CD8-positive, alpha-beta memory T cell (primary cell): ENCODE results near the gene MEX3D. TPM values are rescaled to one million over a fixed set of nuclear protein-coding genes. Genes with fewer than 3 reads are reported as not detected.
A peak's percentile ranks its signal among the peaks of the same experiment; 100 is the strongest.

Experiments used
- CTCF ChIA-PET: fragments of 350-600 bp; sonication (Branson Sonifier 250); formaldehyde crosslinking; loops from one replicate; lab custom pipeline; 2021; ENCODE audit warnings: antibody characterized with exemption; lab: Charles Lee
- POLR2A ChIA-PET: fragments of 350-600 bp; sonication (Branson Sonifier 250); formaldehyde crosslinking; loops from one replicate; lab custom pipeline; 2021; ENCODE audit warnings: antibody characterized with exemption; lab: Charles Lee
- DNase-seq, 5 donors: peaks; one replicate each; pipeline versions ENCODE4 v3.0.0 to v3.0.0-alpha.2; 2020 to 2022; ENCODE audit warnings: mixed read lengths in 1 of 5
- H3K27ac ChIP-seq: one replicate; pipeline ENCODE4 v1.7.0; 2013; ENCODE audit warnings: low read depth, mild to moderate bottlenecking, low read length, moderate library complexity
- H3K27me3 ChIP-seq: 2 replicates; pipeline ENCODE4 v1.7.0; 2013; ENCODE audit warnings: low read length, mild to moderate bottlenecking; ENCODE audit not compliant: insufficient read depth, poor library complexity, severe bottlenecking
- H3K36me3 ChIP-seq: 2 replicates; pipeline ENCODE4 v1.7.0; 2013; ENCODE audit warnings: mild to moderate bottlenecking, low read length, moderate library complexity; ENCODE audit not compliant: insufficient read depth
- H3K4me1 ChIP-seq: 2 replicates; pipeline ENCODE4 v1.7.0; 2013; ENCODE audit warnings: mild to moderate bottlenecking, low read length, moderate library complexity; ENCODE audit not compliant: insufficient read depth
- H3K4me3 ChIP-seq: 2 replicates; pipeline ENCODE4 v1.7.0; 2013; ENCODE audit warnings: mild to moderate bottlenecking, low read length
- H3K9me3 ChIP-seq: 2 replicates; pipeline ENCODE4 v1.7.0; 2013; ENCODE audit warnings: mild to moderate bottlenecking, low read length
- H3K27ac Mint-ChIP-seq, 8 donors: one replicate each; pipeline ENCODE4 v1.8.0; 2020 to 2021; ENCODE audit warnings: mixed read lengths in 8 of 8, mild to moderate bottlenecking in 6 of 8, inconsistent platforms in 3 of 8, moderate library complexity in 3 of 8
- H3K27me3 Mint-ChIP-seq, 2 donors: one replicate each; pipeline ENCODE4 v1.8.0; 2020 to 2021; ENCODE audit warnings: mixed read lengths in 2 of 2, mild to moderate bottlenecking in 1 of 2, moderate library complexity in 1 of 2
- H3K36me3 Mint-ChIP-seq, 3 donors: one replicate each; pipeline ENCODE4 v1.8.0; 2020 to 2021; ENCODE audit warnings: mixed read lengths in 3 of 3, inconsistent platforms in 1 of 3, mild to moderate bottlenecking in 1 of 3
- H3K4me1 Mint-ChIP-seq, 3 donors: one replicate each; pipeline ENCODE4 v1.8.0; 2020 to 2021; ENCODE audit warnings: mixed read lengths in 3 of 3, inconsistent platforms in 1 of 3, mild to moderate bottlenecking in 1 of 3
- H3K4me3 Mint-ChIP-seq, 7 donors: one replicate each; pipeline ENCODE4 v1.8.0; 2020 to 2021; ENCODE audit warnings: mixed read lengths in 7 of 7, mild to moderate bottlenecking in 6 of 7, moderate library complexity in 4 of 7, inconsistent platforms in 2 of 7
- H3K9me3 Mint-ChIP-seq, 5 donors: one replicate each; pipeline ENCODE4 v1.8.0; 2020 to 2022; ENCODE audit warnings: mixed read lengths in 5 of 5, mild to moderate bottlenecking in 3 of 5, moderate library complexity in 2 of 5, inconsistent platforms in 1 of 5
- polyA plus RNA-seq: library from polyadenylated mRNA; unstranded; fragments of 300-500 nt; fragmentation: Illumina TruSeq; gene quantifications from one replicate; pipeline ENCODE4 v1.2.3, GENCODE V29; 2021
- total RNA-seq, 2 experiments: library from RNA; stranded (reverse); gene quantifications; one replicate each; pipeline ENCODE4 v1.2.3, GENCODE V29; 2021

MEX3D gene
- total and polyA plus RNA-seq, 3 experiments from 2014 or later: 10.8 TPM; not detected in 1

DNA sequence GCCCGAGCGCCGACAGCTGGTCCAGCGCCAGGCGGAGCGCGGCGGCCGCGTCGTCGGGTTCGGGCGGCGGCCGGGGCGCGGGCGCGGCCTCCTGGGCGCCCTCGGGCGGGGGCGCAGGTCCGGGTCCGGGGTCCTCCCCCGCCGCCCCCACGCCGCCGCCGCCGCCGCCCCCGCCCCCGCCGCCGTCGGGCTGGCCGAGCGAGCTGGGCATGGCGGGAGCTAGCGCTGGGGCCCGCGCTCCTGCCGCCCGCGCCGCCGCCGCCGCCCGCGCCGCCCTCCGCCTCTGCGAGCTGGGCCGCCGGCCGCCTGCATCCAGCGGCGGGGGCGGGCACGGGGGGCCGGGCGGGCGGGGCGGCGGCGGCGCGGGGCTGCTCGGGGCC, 287 bp downstream of the MEX3D start:
- ChIA-PET POLR2A (interaction anchor here (1.2 kb wide), 1 partner anchor 25 kb away, joined by 6 read pairs; the partner anchor contains the start of gene MBD3), CTCF (no interaction called here)

GRCh38 chr19:1567116-1567847, 843 bp downstream of the MEX3D start:
- ChIA-PET POLR2A (interaction anchor here (1.2 kb wide), 1 partner anchor 26 kb away, joined by 6 read pairs; the partner anchor contains the start of gene MBD3), CTCF (no interaction called here)
- Mint-ChIP-seq H3K4me3 (peak overlapping the region in 4 of 7 donors; percentile 18 to 50 (median 34)), H3K27ac (no peak overlapping the region), H3K27me3 (peaks cover 0 to 3% of the 10 kb centered on the region in 2 donors), H3K4me1 (peaks cover 0 to 3% (median 2%) of the 10 kb centered on the region in 3 donors), H3K9me3 (no peaks in the 10 kb centered on the region), H3K36me3 (no peaks in the 10 kb centered on the region)
- Histone ChIP-seq H3K27ac (no peak overlapping the region), H3K9me3 (no peaks in the 10 kb centered on the region), H3K27me3 (no peaks in the 10 kb centered on the region), H3K4me3 (no peak overlapping the region), H3K36me3 (no peaks in the 10 kb centered on the region), H3K4me1 (peaks cover 4% of the 10 kb centered on the region)
- DNase-seq: no peak

More for the DNA sequence above, 287 bp downstream of the MEX3D start:
- H3K9me3 Mint-ChIP-seq: no peaks in the 10 kb centered on the region
- H3K36me3 Mint-ChIP-seq: no peaks in the 10 kb centered on the region
- Histone ChIP-seq H3K9me3 (no peaks in the 10 kb centered on the region), H3K4me1 (peaks cover 4% of the 10 kb centered on the region), H3K27ac (no peak overlapping the region), H3K36me3 (no peaks in the 10 kb centered on the region), H3K4me3 (no peak overlapping the region), H3K27me3 (no peaks in the 10 kb centered on the region)
- H3K27ac Mint-ChIP-seq: no peak overlapping the region
- no peak for DNase-seq
- peaks cover 0 to 3% (median 2%) of the 10 kb centered on the region in 3 donors for H3K4me1 Mint-ChIP-seq
- H3K27me3 Mint-ChIP-seq: peaks cover 0 to 3% of the 10 kb centered on the region in 2 donors
- H3K4me3 Mint-ChIP-seq: no peak overlapping the region

DNA sequence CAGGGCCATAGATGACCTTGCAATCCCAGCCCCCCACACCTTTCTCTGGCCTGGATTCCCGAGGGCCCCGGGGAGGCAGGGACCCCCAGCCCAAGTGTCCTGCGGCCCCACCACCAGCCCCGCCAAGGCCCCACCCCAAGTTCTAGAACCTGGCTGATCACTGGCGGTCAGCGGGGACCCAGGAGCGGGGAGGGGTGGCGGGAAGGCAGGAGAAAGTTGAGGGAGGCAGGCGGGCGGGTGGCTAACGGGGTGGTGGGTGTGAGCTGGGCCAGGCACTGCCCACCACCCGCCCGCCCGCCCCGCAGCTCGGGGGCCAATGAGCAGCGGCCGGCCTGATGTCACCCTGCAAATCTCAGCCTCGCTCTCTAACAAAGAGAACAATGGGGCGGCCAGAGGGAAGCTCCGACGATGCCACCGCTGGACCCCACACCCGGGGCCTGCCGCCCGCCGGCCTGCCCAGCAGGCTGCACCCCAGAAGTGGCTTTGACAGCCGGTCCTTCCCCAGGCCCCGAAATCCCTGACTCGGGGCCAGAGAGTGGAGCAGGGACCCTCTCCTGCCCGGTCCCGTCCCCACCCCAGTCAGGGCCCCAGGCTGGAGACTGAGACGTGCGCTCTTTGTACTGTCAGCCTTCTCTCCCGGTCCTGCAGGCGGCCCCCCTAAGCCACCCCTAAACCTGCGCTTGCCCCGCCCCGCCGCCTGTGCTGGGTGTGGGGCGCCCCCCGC, 1.6 kb downstream of the MEX3D start:
- no peak overlapping the region for H3K4me3 ChIP-seq
- no peak overlapping the region for H3K27ac Mint-ChIP-seq
- POLR2A ChIA-PET: no interaction called here
- H3K27me3 Mint-ChIP-seq: peaks cover 0 to 3% of the 10 kb centered on the region in 2 donors
- no peaks in the 10 kb centered on the region for H3K27me3 ChIP-seq
- H3K36me3 Mint-ChIP-seq: no peaks in the 10 kb centered on the region
- no peaks in the 10 kb centered on the region for H3K9me3 ChIP-seq
- CTCF ChIA-PET: no interaction called here
- H3K4me1 Mint-ChIP-seq: peaks cover 0 to 3% (median 2%) of the 10 kb centered on the region in 3 donors
- no peaks in the 10 kb centered on the region for H3K36me3 ChIP-seq
- peaks cover 4% of the 10 kb centered on the region for H3K4me1 ChIP-seq
- DNase-seq: no peak
- peak overlapping the region in 1 of 7 donors; percentile 59 for H3K4me3 Mint-ChIP-seq
- H3K9me3 Mint-ChIP-seq: no peaks in the 10 kb centered on the region
- H3K27ac ChIP-seq: no peak overlapping the region

DNA sequence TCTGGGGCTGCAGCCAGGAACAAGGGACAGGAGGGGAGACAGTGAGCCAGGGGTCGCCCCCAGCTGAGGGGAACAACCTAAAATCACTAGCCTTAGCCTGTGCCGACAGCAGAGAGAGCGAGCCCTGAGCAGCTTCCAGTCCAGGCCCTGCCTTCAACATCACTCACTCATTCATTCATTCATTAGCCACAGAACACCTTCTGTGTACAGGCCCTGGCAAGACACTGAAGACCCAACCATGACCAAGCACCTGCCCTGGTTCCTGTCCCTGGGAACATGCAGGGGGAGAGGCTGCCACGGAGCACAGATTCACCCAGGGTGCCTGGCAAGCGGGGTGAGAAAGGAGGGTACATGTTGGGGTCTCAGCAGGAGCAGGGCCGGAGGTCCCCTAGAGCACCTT, 4.9 kb downstream of the MEX3D start:
- H3K4me3 Mint-ChIP-seq: no peak overlapping the region
- Histone ChIP-seq H3K4me3 (no peak overlapping the region), H3K27me3 (no peaks in the 10 kb centered on the region), H3K4me1 (no peaks in the 10 kb centered on the region), H3K9me3 (no peaks in the 10 kb centered on the region), H3K36me3 (no peaks in the 10 kb centered on the region), H3K27ac (no peak overlapping the region)
- H3K27me3 Mint-ChIP-seq: peaks cover 0 to under 1% of the 10 kb centered on the region in 2 donors
- H3K36me3 Mint-ChIP-seq: no peaks in the 10 kb centered on the region
- no peak for DNase-seq
- POLR2A ChIA-PET: no interaction called here
- H3K4me1 Mint-ChIP-seq: peaks cover 0 to 1% (median 0%) of the 10 kb centered on the region in 3 donors
- no peaks in the 10 kb centered on the region for H3K9me3 Mint-ChIP-seq
- H3K27ac Mint-ChIP-seq: no peak overlapping the region
- CTCF ChIA-PET: interaction anchor here (2.7 kb wide), 1 partner anchor 17 kb away, joined by 8 read pairs; no protein-coding TSS in a partner anchor

GRCh38 chr19:1561236-1561842, 6.8 kb downstream of the MEX3D start:
- Mint-ChIP-seq H3K9me3 (no peaks in the 10 kb centered on the region), H3K4me1 (peaks cover 0 to 1% (median 0%) of the 10 kb centered on the region in 3 donors), H3K27ac (no peak overlapping the region), H3K4me3 (no peak overlapping the region), H3K36me3 (no peaks in the 10 kb centered on the region), H3K27me3 (peaks cover 0 to 2% of the 10 kb centered on the region in 2 donors)
- POLR2A ChIA-PET: no interaction called here
- no peaks in the 10 kb centered on the region for H3K27me3 ChIP-seq
- H3K27ac ChIP-seq: no peak overlapping the region
- no peaks in the 10 kb centered on the region for H3K36me3 ChIP-seq
- no peaks in the 10 kb centered on the region for H3K4me1 ChIP-seq
- no peaks in the 10 kb centered on the region for H3K9me3 ChIP-seq
- DNase-seq: no peak
- CTCF ChIA-PET: interaction anchor here (0.7 kb wide), 1 partner anchor 15 kb away, joined by 3 read pairs; no protein-coding TSS in a partner anchor
- no peak overlapping the region for H3K4me3 ChIP-seq

- H3K4me1 Mint-ChIP-seq: peaks cover 0 to 1% (median 0%) of the 10 kb centered on the region in 3 donors
- H3K27ac Mint-ChIP-seq: peak overlapping the region in 1 of 8 donors; percentile 38
These were observed 7.7 kb downstream of the MEX3D start for GRCh38 chr19:1560286-1560882.

GRCh38 chr19:1558552-1558951, 9.6 kb downstream of the MEX3D start:
- H3K36me3 Mint-ChIP-seq: no peaks in the 10 kb centered on the region
- no peaks in the 10 kb centered on the region for H3K36me3 ChIP-seq
- H3K9me3 ChIP-seq: no peaks in the 10 kb centered on the region
- H3K4me3 Mint-ChIP-seq: no peak overlapping the region
- CTCF ChIA-PET: interaction anchor here (0.7 to 1.2 kb wide), 2 partner anchors 13 to 35 kb away, joined by 3 read pairs; no protein-coding TSS in a partner anchor
- no peak overlapping the region for H3K27ac ChIP-seq
- no peaks in the 10 kb centered on the region for H3K9me3 Mint-ChIP-seq
- peaks cover 0 to 2% of the 10 kb centered on the region in 2 donors for H3K27me3 Mint-ChIP-seq
- DNase-seq: no peak
- no peak overlapping the region for H3K4me3 ChIP-seq
- POLR2A ChIA-PET: no interaction called here
- H3K4me1 Mint-ChIP-seq: peaks cover 0 to 1% (median 0%) of the 10 kb centered on the region in 3 donors
- no peaks in the 10 kb centered on the region for H3K27me3 ChIP-seq
- no peak overlapping the region for H3K27ac Mint-ChIP-seq
- H3K4me1 ChIP-seq: no peaks in the 10 kb centered on the region

More at GRCh38 chr19:1560286-1560882, 7.7 kb downstream of the MEX3D start:
- Histone ChIP-seq H3K4me3 (no peak overlapping the region), H3K27me3 (no peaks in the 10 kb centered on the region), H3K36me3 (no peaks in the 10 kb centered on the region), H3K9me3 (no peaks in the 10 kb centered on the region), H3K27ac (no peak overlapping the region), H3K4me1 (no peaks in the 10 kb centered on the region)
- CTCF ChIA-PET: no interaction called here
- no peak for DNase-seq
- no peak overlapping the region for H3K4me3 Mint-ChIP-seq
- H3K27me3 Mint-ChIP-seq: peaks cover 0 to 2% of the 10 kb centered on the region in 2 donors
- POLR2A ChIA-PET: interaction anchor here (0.6 kb wide), 1 partner anchor 51 kb away, joined by 5 read pairs; no protein-coding TSS in a partner anchor
- no peaks in the 10 kb centered on the region for H3K9me3 Mint-ChIP-seq
- no peaks in the 10 kb centered on the region for H3K36me3 Mint-ChIP-seq
